GM12874 (cell line): ENCODE results near the gene RNASE7.

Experiments used
- TF ChIP-seq, protein P1 (sequence below): IDR thresholded peaks from 2 replicates; pipeline ENCODE4 v1.5.1; 2011; ENCODE audit warnings: low read depth, mild to moderate bottlenecking, control low read depth, low read length, moderate library complexity; ENCODE audit not compliant: insufficient read depth

The RNASE7 gene

DNA sequence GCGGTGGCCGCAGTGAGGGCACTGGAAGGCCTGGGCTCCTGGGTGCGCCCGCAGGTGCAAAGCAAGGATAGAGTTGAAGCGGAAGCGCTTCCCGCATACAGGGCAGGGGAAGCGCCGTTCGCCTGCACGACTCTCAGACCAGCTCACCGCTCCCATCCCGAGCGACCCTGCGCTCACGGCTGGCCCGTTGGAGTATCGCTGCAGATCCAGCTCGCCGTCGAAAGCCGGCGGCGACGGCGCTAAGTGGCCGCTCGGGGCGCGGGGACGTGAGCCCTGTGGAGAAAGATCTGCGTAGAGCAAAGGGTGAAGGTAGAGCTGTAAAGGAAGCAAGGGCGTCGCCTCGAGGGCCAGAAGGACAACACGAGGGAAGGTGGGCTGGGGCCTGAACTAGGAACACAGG, 50.9 kb downstream of the RNASE7 start:
- TF ChIP-seq, protein P1, sequence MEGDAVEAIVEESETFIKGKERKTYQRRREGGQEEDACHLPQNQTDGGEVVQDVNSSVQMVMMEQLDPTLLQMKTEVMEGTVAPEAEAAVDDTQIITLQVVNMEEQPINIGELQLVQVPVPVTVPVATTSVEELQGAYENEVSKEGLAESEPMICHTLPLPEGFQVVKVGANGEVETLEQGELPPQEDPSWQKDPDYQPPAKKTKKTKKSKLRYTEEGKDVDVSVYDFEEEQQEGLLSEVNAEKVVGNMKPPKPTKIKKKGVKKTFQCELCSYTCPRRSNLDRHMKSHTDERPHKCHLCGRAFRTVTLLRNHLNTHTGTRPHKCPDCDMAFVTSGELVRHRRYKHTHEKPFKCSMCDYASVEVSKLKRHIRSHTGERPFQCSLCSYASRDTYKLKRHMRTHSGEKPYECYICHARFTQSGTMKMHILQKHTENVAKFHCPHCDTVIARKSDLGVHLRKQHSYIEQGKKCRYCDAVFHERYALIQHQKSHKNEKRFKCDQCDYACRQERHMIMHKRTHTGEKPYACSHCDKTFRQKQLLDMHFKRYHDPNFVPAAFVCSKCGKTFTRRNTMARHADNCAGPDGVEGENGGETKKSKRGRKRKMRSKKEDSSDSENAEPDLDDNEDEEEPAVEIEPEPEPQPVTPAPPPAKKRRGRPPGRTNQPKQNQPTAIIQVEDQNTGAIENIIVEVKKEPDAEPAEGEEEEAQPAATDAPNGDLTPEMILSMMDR, result no peak
